Endometrial microvascular endothelial cells (primary cell): Measurements from ENCODE around the gene EIF6. TPM values are rescaled to one million over a fixed set of nuclear protein-coding genes. Genes with fewer than 3 reads are reported as not detected.

Source experiments
- in situ Hi-C: cut with HindIII; loops from 2 replicates; pipeline ENCODE4 v1.10.0; 2017; ENCODE audit warnings: low sequenced_read_pairs, low pct_unique_long_range_greater_than_20kb; ENCODE audit errors: inconsistent ontology term
- total RNA-seq: library from RNA; depleted of rRNA; stranded (reverse); fragments of >200 nt; gene quantifications from one replicate; pipeline ENCODE4 v1.2.3, GENCODE V29; 2015; ENCODE audit errors: inconsistent ontology term

EIF6 gene
- total RNA-seq, 1 donor from 2014 or later, result 220 TPM

- in situ Hi-C loops, result no loop called here
These were observed 44.3 kb downstream of the EIF6 start for GRCh38 chr20:35240083-35240810.

DNA sequence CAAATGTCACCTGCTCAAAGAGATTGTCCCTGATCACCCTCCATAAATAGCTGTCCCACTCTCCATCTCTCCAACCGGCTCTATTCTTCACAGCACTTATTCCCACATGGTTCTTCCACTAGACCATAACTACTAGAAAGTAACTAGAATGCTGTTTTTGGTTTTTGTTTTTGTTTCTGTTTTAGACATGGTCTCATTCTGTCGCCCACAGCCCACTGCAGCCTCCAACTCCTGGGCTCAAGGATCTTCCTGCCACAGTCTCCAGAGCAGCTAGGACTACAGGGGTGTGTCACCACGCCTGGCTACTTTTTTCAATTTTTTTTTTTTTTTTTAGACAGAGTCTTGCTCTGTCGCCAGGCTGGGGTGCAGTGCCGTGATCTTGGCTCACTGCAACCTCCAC, 45.8 kb downstream of the EIF6 start:
- in situ Hi-C loops, result no loop called here

DNA sequence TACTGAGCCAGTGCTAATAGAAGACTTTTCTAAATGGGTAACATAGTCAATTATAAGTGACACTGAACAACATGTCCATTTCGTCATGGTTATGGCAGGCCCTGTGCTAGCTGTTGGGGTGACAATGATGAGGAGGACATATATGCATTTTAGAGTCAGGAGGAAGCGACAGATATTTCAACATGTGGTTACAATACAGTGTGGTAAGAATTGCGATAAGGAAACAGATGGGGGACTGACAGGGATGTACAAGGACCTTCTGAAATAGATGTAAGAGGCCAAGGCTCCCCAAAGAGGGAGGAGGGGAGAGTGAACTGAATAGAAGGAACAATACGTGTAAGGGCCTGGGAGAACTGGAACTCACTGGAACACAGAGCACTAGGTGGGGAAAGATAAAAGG, 46.4 kb downstream of the EIF6 start:
- in situ Hi-C loops, result no loop called here

GRCh38 chr20:35237486-35237885, 47.1 kb downstream of the EIF6 start:
- in situ Hi-C loops, result no loop called here

- in situ Hi-C loops, result no loop called here
These were observed 48.7 kb downstream of the EIF6 start for GRCh38 chr20:35235881-35236280.

GRCh38 chr20:35232575-35232974, 52.0 kb downstream of the EIF6 start:
- in situ Hi-C loops, result no loop called here

Other genes starting within 250 kb of the EIF6 start
- gene TRPC4AP, start 192.0 kb downstream of the EIF6 start, total RNA-seq, result 92.9 TPM
- 67.7 TPM for gene EDEM2, start 137.4 kb downstream of the EIF6 start, total RNA-seq
- 344 TPM for gene PROCR, start 112.7 kb downstream of the EIF6 start, total RNA-seq
- gene MMP24, start 58.1 kb downstream of the EIF6 start, total RNA-seq, result 0.09 TPM
- gene MMP24OS, start 6.7 kb downstream of the EIF6 start, total RNA-seq, result 26.9 TPM
- not detected for gene FAM83C, start 7.7 kb upstream of the EIF6 start, total RNA-seq
- 35.0 TPM for gene UQCC1, start 127.2 kb upstream of the EIF6 start, total RNA-seq
- 0.19 TPM for gene GDF5, start 153.5 kb upstream of the EIF6 start, total RNA-seq
- gene CEP250, start 170.8 kb upstream of the EIF6 start, total RNA-seq, result 29.5 TPM
- not detected for gene C20orf173, start 244.9 kb upstream of the EIF6 start, total RNA-seq